Neural cell (in vitro differentiated cells): ENCODE results near the gene MACROD1. TPM values are rescaled to one million over a fixed set of nuclear protein-coding genes. Genes with fewer than 3 reads are reported as not detected.
A peak's percentile ranks its signal among the peaks of the same experiment; 100 is the strongest.

Experiments used
- H2AFZ ChIP-seq: fragments of 200-600, 300-800 bp; sonication (generic), shearing (Covaris generic); 2 replicates; pipeline ENCODE4 v1.6.0; 2014; ENCODE audit warnings: low read depth, mild to moderate bottlenecking, antibody characterized with exemption, low read length, moderate library complexity
- H3F3A ChIP-seq: fragments of 200-600 bp; shearing (Covaris generic); 2 replicates; pipeline ENCODE4 v1.6.1; 2016; ENCODE audit warnings: mild to moderate bottlenecking, moderate library complexity, mixed read lengths, antibody characterized with exemption, low read length; ENCODE audit not compliant: insufficient read depth, poor library complexity, severe bottlenecking
- H3K27ac ChIP-seq: fragments of 200-600, 300-800 bp; sonication (generic), shearing (Covaris generic); 2 replicates; pipeline ENCODE4 v1.5.1; 2014; ENCODE audit warnings: mild to moderate bottlenecking, low read length, moderate library complexity
- H3K27me3 ChIP-seq: fragments of 300-800, 200-600 bp; sonication (generic), shearing (Covaris generic); 2 replicates; pipeline ENCODE4 v1.6.0; 2014; ENCODE audit warnings: mild to moderate bottlenecking, low read depth, low read length, moderate library complexity; ENCODE audit not compliant: insufficient read depth
- H3K36me3 ChIP-seq: fragments of 300-800, 200-600 bp; sonication (generic), shearing (Covaris generic); 2 replicates; pipeline ENCODE4 v1.5.1; 2014; ENCODE audit warnings: mild to moderate bottlenecking, antibody characterized with exemption, low read length, moderate library complexity; ENCODE audit not compliant: insufficient read depth
- H3K4me2 ChIP-seq: fragments of 300-800, 200-600 bp; sonication (generic), shearing (Covaris generic); 2 replicates; pipeline ENCODE4 v1.6.0; 2014; ENCODE audit warnings: mild to moderate bottlenecking, low read length
- H3K4me3 ChIP-seq: fragments of 300-800, 200-600 bp; sonication (generic), shearing (Covaris generic); 2 replicates; pipeline ENCODE4 v1.5.1; 2014; ENCODE audit warnings: mild to moderate bottlenecking, low read length, moderate library complexity
- H3K79me2 ChIP-seq: fragments of 200-600 bp; shearing (Covaris generic); replicated peaks from 2 replicates; pipeline ENCODE4 v1.6.0; 2014; ENCODE audit warnings: mild to moderate bottlenecking, low read length, moderate library complexity; ENCODE audit not compliant: insufficient read depth
- H3K9ac ChIP-seq: fragments of 300-800, 200-600 bp; sonication (generic), shearing (Covaris generic); 2 replicates; pipeline ENCODE4 v1.6.1; 2016; ENCODE audit warnings: mild to moderate bottlenecking, low read length, mixed read lengths
- H3K9me2 ChIP-seq: fragments of 200-600 bp; shearing (Covaris generic); 2 replicates; pipeline ENCODE4 v1.6.1; 2016; ENCODE audit warnings: mild to moderate bottlenecking, low read length, mixed read lengths; ENCODE audit not compliant: insufficient read depth
- H3K9me3 ChIP-seq: fragments of 200-600, 300-800 bp; sonication (generic), shearing (Covaris generic); 2 replicates; pipeline ENCODE4 v1.6.1; 2016; ENCODE audit warnings: mild to moderate bottlenecking, mixed run types, low read length, moderate library complexity, mixed read lengths
- H4K20me1 ChIP-seq: fragments of 200-600 bp; shearing (Covaris generic); 2 replicates; pipeline ENCODE4 v1.6.1; 2016; ENCODE audit warnings: mild to moderate bottlenecking, mixed run types; ENCODE audit not compliant: insufficient read depth
- EP300 ChIP-seq: fragments of 450-650 bp; conservative IDR thresholded peaks from 2 replicates; pipeline ENCODE4 v1.6.1; 2014; ENCODE audit warnings: antibody characterized with exemption, mild to moderate bottlenecking, moderate library complexity; ENCODE audit not compliant: poor library complexity, severe bottlenecking
- EZH2 ChIP-seq: fragments of 200-600, 300-800 bp; shearing (Covaris generic), sonication (generic); IDR thresholded peaks from 2 replicates; pipeline ENCODE4 v1.6.1; 2014; ENCODE audit warnings: antibody characterized with exemption, low read length, borderline replicate concordance, mild to moderate bottlenecking; ENCODE audit not compliant: insufficient read depth, poor library complexity, severe bottlenecking
- MXI1 ChIP-seq: fragments of 450-650 bp; conservative IDR thresholded peaks from 2 replicates; pipeline ENCODE4 v1.6.1; 2014; ENCODE audit warnings: antibody characterized with exemption, mild to moderate bottlenecking; ENCODE audit not compliant: poor library complexity, severe bottlenecking
- POLR2AphosphoS5 ChIP-seq: IDR thresholded peaks from 2 replicates; pipeline ENCODE4 v1.6.1; 2012
- RAD21 ChIP-seq: fragments of 450-650 bp; conservative IDR thresholded peaks from 2 replicates; pipeline ENCODE4 v1.6.1; 2014; ENCODE audit warnings: antibody characterized with exemption, mild to moderate bottlenecking, moderate library complexity
- SMC3 ChIP-seq: fragments of 450-650 bp; conservative IDR thresholded peaks from 2 replicates; pipeline ENCODE4 v1.6.1; 2014; ENCODE audit warnings: antibody characterized with exemption, mild to moderate bottlenecking, moderate library complexity; ENCODE audit not compliant: poor library complexity
- TAF1 ChIP-seq: IDR thresholded peaks from 2 replicates; pipeline ENCODE4 v1.6.1; 2012; ENCODE audit warnings: low read depth
- polyA plus RNA-seq: library from polyadenylated mRNA; depleted of rRNA; stranded (reverse); fragments of >200 nt; gene quantifications from 2 replicates; pipeline ENCODE4 v1.2.3, GENCODE V29; 2014
- TF ChIP-seq, protein P1 (sequence below): IDR thresholded peaks from 2 replicates; pipeline ENCODE4 v1.6.1; 2012; ENCODE audit warnings: borderline replicate concordance
- TF ChIP-seq, protein P2 (sequence below): fragments of 450-650 bp; IDR thresholded peaks from 2 replicates; pipeline ENCODE4 v1.5.1; 2014; ENCODE audit warnings: antibody characterized with exemption, mild to moderate bottlenecking, moderate library complexity; ENCODE audit not compliant: poor library complexity, severe bottlenecking

MACROD1 gene
- polyA plus RNA-seq, 1 donor from 2014 or later: 30.8 TPM

DNA sequence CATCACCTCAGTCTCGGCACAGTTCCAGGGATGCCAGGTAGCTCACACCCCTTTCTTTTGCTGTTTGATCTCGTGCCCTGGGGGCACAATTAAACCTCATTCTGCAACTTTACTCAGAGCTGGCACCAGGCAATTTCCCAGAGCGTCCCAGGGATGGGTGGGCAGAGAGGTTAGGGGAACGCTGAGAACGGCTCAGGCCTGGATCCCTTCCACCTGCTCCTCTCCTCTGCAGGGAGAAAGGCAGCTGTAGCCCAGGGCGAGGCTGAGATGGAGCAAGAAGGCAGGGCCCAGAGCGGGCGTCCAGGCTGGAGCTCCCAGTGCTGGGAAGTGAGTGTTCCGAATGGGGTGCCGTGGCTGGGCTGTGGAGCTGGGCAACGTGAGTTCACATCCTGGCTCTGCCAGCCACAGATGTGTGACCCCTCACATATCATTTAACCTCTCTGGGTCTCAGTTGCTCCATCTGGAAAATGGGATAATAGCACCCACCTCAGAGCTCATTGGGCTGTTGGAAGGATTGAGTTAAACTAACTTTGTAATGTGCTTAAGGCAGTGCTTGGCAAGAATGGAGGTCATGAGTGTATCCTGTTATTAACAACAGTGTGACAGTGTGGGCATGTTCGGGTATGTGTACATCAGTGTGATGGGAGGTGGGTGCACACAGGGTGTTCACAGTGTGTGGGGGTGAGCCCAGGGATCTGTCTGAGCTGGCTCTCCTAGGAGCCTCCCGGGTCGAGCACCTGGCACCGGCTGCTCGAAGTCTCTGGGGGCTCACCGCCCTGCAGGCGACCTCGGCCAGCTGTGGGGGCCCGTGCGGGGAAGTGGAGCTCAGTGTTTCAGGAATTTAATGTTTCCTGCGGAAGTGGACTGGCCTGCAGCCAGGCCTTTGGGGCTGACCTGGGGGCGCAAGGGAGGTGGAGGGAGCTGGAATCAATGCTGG lies 164.2 kb downstream of the MACROD1 start:
- H3K4me3 ChIP-seq: no peak overlapping the region
- no peaks in the 10 kb centered on the region for H3K9me3 ChIP-seq
- H3K36me3 ChIP-seq: no peaks in the 10 kb centered on the region
- no peak overlapping the region for H3K9ac ChIP-seq
- H3K79me2 ChIP-seq: no peaks in the 10 kb centered on the region
- H3K4me2 ChIP-seq: no peak overlapping the region
- no peak overlapping the region for H3K27ac ChIP-seq
- H2AFZ ChIP-seq: no peak overlapping the region
- no peaks in the 10 kb centered on the region for H3F3A ChIP-seq
- TF ChIP-seq EZH2 (no peak), EP300 (no peak), TAF1 (no peak), POLR2AphosphoS5 (no peak), RAD21 (no peak), MXI1 (no peak), SMC3 (no peak)
- TF ChIP-seq, protein P1, sequence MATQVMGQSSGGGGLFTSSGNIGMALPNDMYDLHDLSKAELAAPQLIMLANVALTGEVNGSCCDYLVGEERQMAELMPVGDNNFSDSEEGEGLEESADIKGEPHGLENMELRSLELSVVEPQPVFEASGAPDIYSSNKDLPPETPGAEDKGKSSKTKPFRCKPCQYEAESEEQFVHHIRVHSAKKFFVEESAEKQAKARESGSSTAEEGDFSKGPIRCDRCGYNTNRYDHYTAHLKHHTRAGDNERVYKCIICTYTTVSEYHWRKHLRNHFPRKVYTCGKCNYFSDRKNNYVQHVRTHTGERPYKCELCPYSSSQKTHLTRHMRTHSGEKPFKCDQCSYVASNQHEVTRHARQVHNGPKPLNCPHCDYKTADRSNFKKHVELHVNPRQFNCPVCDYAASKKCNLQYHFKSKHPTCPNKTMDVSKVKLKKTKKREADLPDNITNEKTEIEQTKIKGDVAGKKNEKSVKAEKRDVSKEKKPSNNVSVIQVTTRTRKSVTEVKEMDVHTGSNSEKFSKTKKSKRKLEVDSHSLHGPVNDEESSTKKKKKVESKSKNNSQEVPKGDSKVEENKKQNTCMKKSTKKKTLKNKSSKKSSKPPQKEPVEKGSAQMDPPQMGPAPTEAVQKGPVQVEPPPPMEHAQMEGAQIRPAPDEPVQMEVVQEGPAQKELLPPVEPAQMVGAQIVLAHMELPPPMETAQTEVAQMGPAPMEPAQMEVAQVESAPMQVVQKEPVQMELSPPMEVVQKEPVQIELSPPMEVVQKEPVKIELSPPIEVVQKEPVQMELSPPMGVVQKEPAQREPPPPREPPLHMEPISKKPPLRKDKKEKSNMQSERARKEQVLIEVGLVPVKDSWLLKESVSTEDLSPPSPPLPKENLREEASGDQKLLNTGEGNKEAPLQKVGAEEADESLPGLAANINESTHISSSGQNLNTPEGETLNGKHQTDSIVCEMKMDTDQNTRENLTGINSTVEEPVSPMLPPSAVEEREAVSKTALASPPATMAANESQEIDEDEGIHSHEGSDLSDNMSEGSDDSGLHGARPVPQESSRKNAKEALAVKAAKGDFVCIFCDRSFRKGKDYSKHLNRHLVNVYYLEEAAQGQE: no peak
- TF ChIP-seq, protein P2, sequence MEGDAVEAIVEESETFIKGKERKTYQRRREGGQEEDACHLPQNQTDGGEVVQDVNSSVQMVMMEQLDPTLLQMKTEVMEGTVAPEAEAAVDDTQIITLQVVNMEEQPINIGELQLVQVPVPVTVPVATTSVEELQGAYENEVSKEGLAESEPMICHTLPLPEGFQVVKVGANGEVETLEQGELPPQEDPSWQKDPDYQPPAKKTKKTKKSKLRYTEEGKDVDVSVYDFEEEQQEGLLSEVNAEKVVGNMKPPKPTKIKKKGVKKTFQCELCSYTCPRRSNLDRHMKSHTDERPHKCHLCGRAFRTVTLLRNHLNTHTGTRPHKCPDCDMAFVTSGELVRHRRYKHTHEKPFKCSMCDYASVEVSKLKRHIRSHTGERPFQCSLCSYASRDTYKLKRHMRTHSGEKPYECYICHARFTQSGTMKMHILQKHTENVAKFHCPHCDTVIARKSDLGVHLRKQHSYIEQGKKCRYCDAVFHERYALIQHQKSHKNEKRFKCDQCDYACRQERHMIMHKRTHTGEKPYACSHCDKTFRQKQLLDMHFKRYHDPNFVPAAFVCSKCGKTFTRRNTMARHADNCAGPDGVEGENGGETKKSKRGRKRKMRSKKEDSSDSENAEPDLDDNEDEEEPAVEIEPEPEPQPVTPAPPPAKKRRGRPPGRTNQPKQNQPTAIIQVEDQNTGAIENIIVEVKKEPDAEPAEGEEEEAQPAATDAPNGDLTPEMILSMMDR: no peak
- no peaks in the 10 kb centered on the region for H3K9me2 ChIP-seq
- no peaks in the 10 kb centered on the region for H3K27me3 ChIP-seq
- H4K20me1 ChIP-seq: no peaks in the 10 kb centered on the region

DNA sequence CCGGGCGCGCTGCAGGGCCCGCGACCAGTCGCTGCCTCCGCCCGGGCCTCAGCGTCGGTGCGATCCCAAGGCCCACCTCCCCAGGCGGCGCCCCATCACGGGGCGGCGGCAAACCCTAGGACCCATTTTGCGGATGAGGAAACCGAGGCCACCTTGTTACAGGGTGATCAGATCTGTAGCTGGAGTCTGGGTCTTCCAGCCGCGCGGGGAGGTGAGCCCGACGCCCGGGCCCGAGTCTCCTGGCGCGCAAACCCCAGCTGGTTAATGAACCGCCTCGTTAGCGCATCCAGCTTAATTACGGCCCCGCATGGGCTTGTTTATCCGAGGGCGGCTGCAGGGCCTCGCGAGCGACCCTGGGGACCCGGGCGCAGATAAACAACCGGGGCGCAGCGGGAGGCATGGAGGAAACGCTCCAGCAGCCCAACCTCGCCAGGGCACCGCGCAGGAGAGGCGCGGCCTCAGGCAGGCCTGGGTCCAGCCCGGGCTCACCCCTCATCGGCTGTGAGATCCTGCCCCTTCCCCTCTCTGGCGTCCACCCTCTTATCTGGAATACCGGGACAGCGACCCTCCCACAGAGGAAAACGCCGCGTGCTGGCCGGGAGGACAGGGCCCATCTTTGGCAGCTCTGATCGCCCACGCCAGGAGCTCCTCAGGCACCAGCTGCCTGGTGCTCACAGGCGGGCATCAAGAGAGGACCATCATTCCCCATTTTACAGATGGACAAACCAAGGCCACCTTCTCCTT lies 165.0 kb downstream of the MACROD1 start:
- Histone ChIP-seq H3K79me2 (no peaks in the 10 kb centered on the region), H3K4me3 (no peak overlapping the region), H3K9me3 (no peaks in the 10 kb centered on the region), H3K4me2 (no peak overlapping the region), H3K27ac (no peak overlapping the region), H3K9ac (no peak overlapping the region), H3K9me2 (no peaks in the 10 kb centered on the region), H4K20me1 (no peaks in the 10 kb centered on the region), H3F3A (no peaks in the 10 kb centered on the region), H3K36me3 (no peaks in the 10 kb centered on the region), H2AFZ (no peak overlapping the region), H3K27me3 (no peaks in the 10 kb centered on the region)
- peak; percentile 57 for TF ChIP-seq SMC3
- no peak for TF ChIP-seq EZH2
